ENCODE data around the gene PIMREG. TPM values are rescaled to one million over a fixed set of nuclear protein-coding genes. Genes with fewer than 3 reads are reported as not detected.

The PIMREG gene
- total and polyA plus RNA-seq, 2 experiments from 2014 or later = 24.4 to 28.7 TPM

- no peak overlapping the region for H2AFZ ChIP-seq
- no peak overlapping the region for H3K9ac ChIP-seq
- H3K36me3 ChIP-seq (ENCODE audit: low read depth) = no peaks in the 10 kb centered on the region
- TF ChIP-seq EZH2phosphoT487 (IDR thresholded peaks at IDR 0.05; ENCODE audit: insufficient read depth, low read depth) (no peak), EZH2 (IDR thresholded peaks at IDR 0.05; ENCODE audit: insufficient read depth, poor library complexity, severe bottlenecking) (no peak)
- H3K27me3 ChIP-seq (replicated peaks; ENCODE audit: insufficient read depth) = no peaks in the 10 kb centered on the region
- no peak overlapping the region for H3K27ac ChIP-seq
- peaks cover 8% of the 10 kb centered on the region for H3K4me1 ChIP-seq (ENCODE audit: insufficient read depth)
- DNase-seq = peak; percentile 17
- no peaks in the 10 kb centered on the region for H3K9me3 ChIP-seq (ENCODE audit: low read depth)
- H3F3A ChIP-seq (ENCODE audit: insufficient read depth) = no peaks in the 10 kb centered on the region
- in situ Hi-C loops (cut with MboI) = no loop called here
- no peaks in the 10 kb centered on the region for H3K79me2 ChIP-seq (ENCODE audit: insufficient read depth)
- no peaks in the 10 kb centered on the region for H3K9me2 ChIP-seq (ENCODE audit: insufficient read depth)
- no peak overlapping the region for H3K4me3 ChIP-seq
- 38 to 39% methylated on average over 13 of the region's 13 CpGs for WGBS, 2 experiments (ENCODE audit: low coverage in 1 of 2, low lambda C conversion rate in 2 of 2, missing lambda C conversion rate in 2 of 2)
- H3K4me2 ChIP-seq (ENCODE audit: unreplicated experiment) = no peak overlapping the region
- no peaks in the 10 kb centered on the region for H4K20me1 ChIP-seq (ENCODE audit: insufficient read depth)
Observed at GRCh38 chr17:6487251-6488007, 43.2 kb downstream of the PIMREG start.

DNA sequence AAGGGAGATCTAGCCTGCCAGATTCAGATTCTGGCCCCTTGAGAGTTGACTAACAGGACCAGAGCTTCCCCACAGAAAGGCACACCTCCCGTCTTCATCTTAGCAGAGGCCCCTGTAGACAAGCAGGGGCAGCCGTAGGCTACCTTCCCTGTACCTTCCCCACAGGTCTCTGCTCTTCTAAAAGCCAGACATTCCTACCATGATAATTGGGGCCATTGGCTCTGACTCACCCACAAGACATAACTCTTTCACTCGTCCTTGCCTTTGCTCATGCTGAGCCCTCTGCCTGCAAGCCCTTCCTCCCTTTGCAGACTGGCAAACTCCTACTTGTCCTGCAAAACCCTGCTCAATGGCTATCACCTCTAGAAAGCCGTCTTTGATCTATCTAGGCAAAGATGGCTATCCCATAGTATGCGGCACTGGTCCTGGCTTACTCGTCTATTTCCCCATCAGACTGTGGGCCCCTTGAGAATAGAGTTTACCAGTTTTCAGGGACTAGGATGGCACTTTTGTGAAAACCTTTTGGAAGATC is 43.8 kb downstream of the PIMREG start:
- TF ChIP-seq EZH2 (IDR thresholded peaks at IDR 0.05; ENCODE audit: insufficient read depth, poor library complexity, severe bottlenecking) = no peak
- no peak for TF ChIP-seq EZH2phosphoT487 (IDR thresholded peaks at IDR 0.05; ENCODE audit: insufficient read depth, low read depth)
- H3K9ac ChIP-seq = no peak overlapping the region
- DNase-seq = peak; percentile 20
- no peaks in the 10 kb centered on the region for H4K20me1 ChIP-seq (ENCODE audit: insufficient read depth)
- H3K36me3 ChIP-seq (ENCODE audit: low read depth) = no peaks in the 10 kb centered on the region
- H3K4me1 ChIP-seq (ENCODE audit: insufficient read depth) = peaks cover 8% of the 10 kb centered on the region
- H3K27me3 ChIP-seq (replicated peaks; ENCODE audit: insufficient read depth) = no peaks in the 10 kb centered on the region
- WGBS, 2 experiments (ENCODE audit: low coverage in 1 of 2, low lambda C conversion rate in 2 of 2, missing lambda C conversion rate in 2 of 2) = 70 to 71% methylated on average over 6 of the region's 6 CpGs
- H3K9me3 ChIP-seq (ENCODE audit: low read depth) = no peaks in the 10 kb centered on the region
- H3K4me3 ChIP-seq = no peak overlapping the region
- no peak overlapping the region for H3K27ac ChIP-seq
- H2AFZ ChIP-seq = no peak overlapping the region
- in situ Hi-C loops (cut with MboI) = no loop called here
- H3K4me2 ChIP-seq (ENCODE audit: unreplicated experiment) = no peak overlapping the region
- no peaks in the 10 kb centered on the region for H3F3A ChIP-seq (ENCODE audit: insufficient read depth)
- H3K79me2 ChIP-seq (ENCODE audit: insufficient read depth) = no peaks in the 10 kb centered on the region
- no peaks in the 10 kb centered on the region for H3K9me2 ChIP-seq (ENCODE audit: insufficient read depth)

DNA sequence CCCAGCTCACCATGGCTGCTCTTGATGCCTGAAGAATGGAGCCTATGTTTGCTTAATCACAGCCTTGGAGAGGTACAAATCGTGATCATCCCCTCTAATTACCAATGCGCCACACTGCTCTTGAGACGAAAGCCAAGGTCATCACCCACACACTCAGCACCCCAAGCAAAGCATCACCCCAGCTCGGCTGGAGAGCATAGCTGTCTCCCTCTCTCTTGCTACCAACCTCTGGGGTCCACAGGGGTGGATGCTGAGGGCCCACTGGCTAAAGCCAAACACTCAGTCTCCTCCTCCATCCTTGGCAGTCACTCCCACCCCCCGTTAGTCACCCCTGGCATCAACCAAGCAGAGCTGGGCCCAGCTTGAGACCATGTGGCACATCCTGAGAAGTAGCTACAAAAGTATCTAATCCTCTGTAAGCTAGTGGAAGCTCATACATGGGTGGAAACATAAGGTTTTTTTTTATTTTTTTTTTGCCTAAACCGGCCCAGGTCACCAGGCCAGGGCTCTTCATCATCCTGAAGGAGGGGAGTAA is 44.8 kb downstream of the PIMREG start:
- Histone ChIP-seq H3K9me2 (ENCODE audit: insufficient read depth) (no peaks in the 10 kb centered on the region), H4K20me1 (ENCODE audit: insufficient read depth) (no peaks in the 10 kb centered on the region), H3K4me3 (no peak overlapping the region), H3K27me3 (replicated peaks; ENCODE audit: insufficient read depth) (no peaks in the 10 kb centered on the region), H3K36me3 (ENCODE audit: low read depth) (no peaks in the 10 kb centered on the region), H3K9ac (no peak overlapping the region), H2AFZ (no peak overlapping the region), H3K4me2 (ENCODE audit: unreplicated experiment) (no peak overlapping the region), H3K9me3 (ENCODE audit: low read depth) (no peaks in the 10 kb centered on the region), H3F3A (ENCODE audit: insufficient read depth) (no peaks in the 10 kb centered on the region), H3K4me1 (ENCODE audit: insufficient read depth) (peaks cover 8% of the 10 kb centered on the region), H3K27ac (no peak overlapping the region), H3K79me2 (ENCODE audit: insufficient read depth) (no peaks in the 10 kb centered on the region)
- TF ChIP-seq EZH2 (IDR thresholded peaks at IDR 0.05; ENCODE audit: insufficient read depth, poor library complexity, severe bottlenecking) (no peak), EZH2phosphoT487 (IDR thresholded peaks at IDR 0.05; ENCODE audit: insufficient read depth, low read depth) (no peak)
- peak; percentile 47 for DNase-seq
- 57% methylated on average over 6 of the region's 6 CpGs for WGBS, 2 experiments (ENCODE audit: low coverage in 1 of 2, low lambda C conversion rate in 2 of 2, missing lambda C conversion rate in 2 of 2)
- in situ Hi-C loops (cut with MboI) = no loop called here

DNA sequence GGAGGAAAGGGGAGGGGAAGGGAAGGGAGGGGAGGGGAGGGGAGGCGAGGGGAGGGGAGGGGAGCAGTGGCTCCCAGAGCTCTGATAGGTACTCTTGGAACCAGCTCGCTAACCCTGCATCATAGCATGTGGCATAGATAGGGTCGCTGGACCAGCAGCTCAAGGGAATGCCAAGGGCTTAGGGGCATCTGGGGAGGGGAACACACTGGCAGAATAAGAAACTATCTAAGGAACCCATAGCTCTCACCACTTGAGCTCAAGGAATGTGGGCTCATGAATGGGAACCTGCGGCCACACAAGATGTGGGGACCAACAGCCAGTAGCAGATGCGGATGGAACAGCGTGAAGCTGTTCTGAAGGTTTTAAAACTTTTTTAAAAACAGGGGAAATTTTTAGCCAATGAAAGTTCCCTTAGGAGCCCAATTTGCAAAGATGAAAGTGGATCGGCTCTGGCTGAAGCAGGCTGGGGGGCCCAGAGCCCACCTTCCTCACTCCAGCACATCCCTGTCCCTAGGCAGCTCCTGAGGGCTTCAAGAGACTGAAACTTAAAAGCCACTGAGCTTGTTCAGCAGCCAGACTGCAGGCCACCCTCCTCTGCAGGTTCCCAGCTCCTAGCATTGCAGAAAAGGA is 46.9 kb downstream of the PIMREG start:
- H3K4me2 ChIP-seq (ENCODE audit: unreplicated experiment) = no peak overlapping the region
- in situ Hi-C loops (cut with MboI) = no loop called here
- no peak overlapping the region for H3K27ac ChIP-seq

More for the DNA sequence above, 46.9 kb downstream of the PIMREG start:
- Histone ChIP-seq H3K27me3 (replicated peaks; ENCODE audit: insufficient read depth) (no peaks in the 10 kb centered on the region), H3K9ac (no peak overlapping the region), H2AFZ (no peak overlapping the region), H3K9me3 (ENCODE audit: low read depth) (no peaks in the 10 kb centered on the region), H4K20me1 (ENCODE audit: insufficient read depth) (no peaks in the 10 kb centered on the region), H3K36me3 (ENCODE audit: low read depth) (no peaks in the 10 kb centered on the region), H3K4me1 (ENCODE audit: insufficient read depth) (peaks cover 8% of the 10 kb centered on the region), H3F3A (ENCODE audit: insufficient read depth) (no peaks in the 10 kb centered on the region), H3K9me2 (ENCODE audit: insufficient read depth) (no peaks in the 10 kb centered on the region), H3K4me3 (no peak overlapping the region), H3K79me2 (ENCODE audit: insufficient read depth) (no peaks in the 10 kb centered on the region)
- no peak for DNase-seq
- WGBS, 2 experiments (ENCODE audit: low coverage in 1 of 2, low lambda C conversion rate in 2 of 2, missing lambda C conversion rate in 2 of 2) = 82 to 90% methylated on average over 5 to 7 of the region's 7 CpGs
- TF ChIP-seq EZH2phosphoT487 (IDR thresholded peaks at IDR 0.05; ENCODE audit: insufficient read depth, low read depth) = no peak
- no peak for TF ChIP-seq EZH2 (IDR thresholded peaks at IDR 0.05; ENCODE audit: insufficient read depth, poor library complexity, severe bottlenecking)
